ENCODE results near the gene PROB1. TPM values are rescaled to one million over a fixed set of nuclear protein-coding genes. Genes with fewer than 3 reads are reported as not detected.

The PROB1 gene
- total RNA-seq, 1 experiment from 2014 or later: 3.4 TPM

GRCh38 chr5:139416651-139417050 is 21.7 kb upstream of the PROB1 start:
- no CpG with 5 or more reads among the region's 9 CpGs for WGBS (ENCODE audit: extremely low coverage, insufficient read length, low lambda C conversion rate)
- H3K79me2 ChIP-seq (ENCODE audit: insufficient read depth, low read length): no peaks in the 10 kb centered on the region
- no peaks in the 10 kb centered on the region for H3K79me1 ChIP-seq (ENCODE audit: insufficient read depth, low read depth, low read length, poor library complexity, severe bottlenecking)
- no peaks in the 10 kb centered on the region for H3K23me2 ChIP-seq (ENCODE audit: insufficient read length, low read depth, low read length, poor library complexity, severe bottlenecking)
- no peaks in the 10 kb centered on the region for H3K27me3 ChIP-seq (ENCODE audit: insufficient read depth, low read length)
- no peak overlapping the region for H4K91ac ChIP-seq (ENCODE audit: insufficient read length, low read depth, low read length)
- no peak overlapping the region for H4K8ac ChIP-seq (replicated peaks; ENCODE audit: insufficient read length, low read depth, low read length)
- Mint-ChIP-seq H3K9me3 (no peaks in the 10 kb centered on the region), H3K27me3 (ENCODE audit: low read depth) (peaks cover 1% of the 10 kb centered on the region), H3K4me1 (peaks cover 15 to 21% of the 10 kb centered on the region in 2 experiments), H3K36me3 (ENCODE audit: insufficient read depth in 1 of 3, low read depth in 3 of 3) (peaks cover 0 to 45% (median 37%) of the 10 kb centered on the region in 3 experiments; a peak in 5 of 7 replicates), H3K27ac (no peak overlapping the region), H3K4me3 (no peak overlapping the region)
- no peak overlapping the region for H2BK20ac ChIP-seq (ENCODE audit: low read depth, low read length, poor library complexity, severe bottlenecking)
- H4K5ac ChIP-seq (ENCODE audit: insufficient read length, low read depth, low read length): no peak overlapping the region
- TF ChIP-seq CTCF (conservative IDR thresholded peaks at IDR 0.05): no peak
- no peaks in the 10 kb centered on the region for H3K4me1 ChIP-seq (ENCODE audit: insufficient read depth, low read length)
- no peak overlapping the region for H3K23ac ChIP-seq (ENCODE audit: insufficient read length, low read depth, low read length)
- no peak overlapping the region for H3K27ac ChIP-seq (ENCODE audit: insufficient read length, low read depth, low read length)
- no peak overlapping the region for H3K18ac ChIP-seq (ENCODE audit: insufficient read length, low read depth, low read length)
- no peak overlapping the region for H3K14ac ChIP-seq (ENCODE audit: insufficient read depth, low read length)
- H2BK120ac ChIP-seq (ENCODE audit: low read depth, low read length, poor library complexity, severe bottlenecking): no peak overlapping the region
- no peak overlapping the region for H2BK12ac ChIP-seq (ENCODE audit: insufficient read length, low read depth, low read length)
- H4K20me1 ChIP-seq (ENCODE audit: control insufficient read depth, insufficient read depth, insufficient read length): no peaks in the 10 kb centered on the region
- H3K56ac ChIP-seq (ENCODE audit: insufficient read length, low read depth, low read length): no peak overlapping the region
- H2AK5ac ChIP-seq (ENCODE audit: insufficient read length, low read length): no peak overlapping the region
- no peak overlapping the region for H2AFZ ChIP-seq (ENCODE audit: low read length)
- no peaks in the 10 kb centered on the region for H3K9me3 ChIP-seq (ENCODE audit: control insufficient read depth, low read depth, low read length)
- H3K4ac ChIP-seq (ENCODE audit: low read depth, low read length): no peak overlapping the region
- DNase-seq: no peak
- H3K9ac ChIP-seq (ENCODE audit: extremely low read depth, insufficient read length, low read length): no peak overlapping the region
- H3K4me2 ChIP-seq (ENCODE audit: insufficient read depth, insufficient read length, low read length): no peak overlapping the region
- H3T11ph ChIP-seq (ENCODE audit: low read length): no peak overlapping the region
- no peak overlapping the region for H2BK15ac ChIP-seq (ENCODE audit: low read depth, low read length)
- H2BK5ac ChIP-seq (ENCODE audit: insufficient read length, low read length): no peak overlapping the region
